Cardiac muscle cell (in vitro differentiated cells and primary cell): ENCODE measurements around the gene INHBB. TPM values are rescaled to one million over a fixed set of nuclear protein-coding genes. Genes with fewer than 3 reads are reported as not detected.

ENCODE experiments used
- DNase-seq, 2 donors: peaks; one replicate each; pipeline versions ENCODE4 v3.0.0 to v3.0.0-alpha.2; 2010 to 2017; ENCODE audit warnings: low read depth in 1 of 2, low spot score in 1 of 2
- H3K27ac ChIP-seq: fragments of 200-600 bp; sonication (generic); 2 replicates; pipeline ENCODE4 v1.5.1; 2016
- H3K27me3 ChIP-seq: fragments of 200-600 bp; sonication (generic); 2 replicates; pipeline ENCODE4 v1.6.0; 2016; ENCODE audit warnings: control low read depth
- H3K36me3 ChIP-seq: fragments of 200-600 bp; sonication (generic); 2 replicates; pipeline ENCODE4 v1.5.1; 2016; ENCODE audit warnings: control low read depth
- H3K4me1 ChIP-seq: fragments of 200-600 bp; sonication (generic); 2 replicates; pipeline ENCODE4 v1.8.1; 2017; ENCODE audit warnings: low read depth, mild to moderate bottlenecking, mixed run types
- H3K4me3 ChIP-seq: fragments of 200-600 bp; sonication (generic); 2 replicates; pipeline ENCODE4 v1.5.1; 2016; ENCODE audit warnings: mild to moderate bottlenecking
- H3K9me3 ChIP-seq: fragments of 200-600 bp; sonication (generic); 2 replicates; pipeline ENCODE4 v1.5.1; 2017; ENCODE audit warnings: low read depth, mild to moderate bottlenecking, control low read depth
- polyA plus RNA-seq: library from polyadenylated mRNA; unstranded; fragments of >200 nt; fragmentation: Nextera tagmentation; extraction: Ambion mirVana; gene quantifications from 2 replicates; pipeline ENCODE4 v1.2.1, GENCODE V29; 2016
- total RNA-seq: library from RNA; depleted of rRNA; stranded (reverse); fragments of >200 nt; gene quantifications from 2 replicates; pipeline ENCODE4 v1.2.3, GENCODE V29; 2016
- TF ChIP-seq, protein P1 (sequence below): IDR thresholded peaks from 2 replicates; pipeline ENCODE4 v1.5.1; 2012; ENCODE audit warnings: low read depth, mild to moderate bottlenecking, low read length

INHBB gene
- total and polyA plus RNA-seq, 2 experiments from 2014 or later = not detected

DNA sequence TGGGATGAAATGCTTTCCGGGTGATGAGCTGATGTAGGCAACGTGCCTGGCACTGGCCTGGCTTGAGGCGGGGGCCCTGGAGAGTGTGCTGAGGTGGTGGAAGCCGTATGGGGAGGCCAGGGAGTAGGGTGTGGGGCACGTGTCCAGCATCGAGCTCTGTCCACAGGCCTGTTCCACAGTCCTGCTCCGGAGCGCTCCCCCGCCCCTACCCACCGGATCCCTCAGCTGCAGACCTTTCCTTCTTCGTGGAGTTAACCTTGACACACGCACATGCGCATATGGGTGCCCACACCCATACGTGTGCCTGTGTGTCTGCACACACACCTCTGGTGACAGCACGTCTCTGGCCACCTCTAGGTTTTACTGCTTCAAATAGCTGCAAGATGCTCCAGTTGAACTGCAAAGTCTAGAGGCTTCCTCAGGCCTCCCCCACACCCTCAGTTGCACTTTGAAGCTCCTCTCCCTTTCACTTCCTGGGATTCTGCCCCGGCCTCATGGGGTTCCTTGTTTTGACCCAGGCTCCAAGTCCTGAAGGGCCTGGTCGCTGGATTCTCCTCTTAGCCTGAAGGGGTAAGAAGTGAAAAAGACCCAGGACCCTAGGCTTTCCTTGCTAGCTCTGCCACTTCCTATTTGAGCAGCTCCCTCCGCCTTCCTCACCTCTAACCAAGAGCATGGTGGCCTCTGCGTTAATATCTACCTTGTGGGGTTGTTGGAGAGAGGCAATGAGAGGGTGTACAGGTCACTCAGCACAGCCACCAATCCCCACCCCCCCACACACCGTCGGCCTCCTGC is 49.5 kb downstream of the INHBB start:
- Histone ChIP-seq H3K4me1 (peaks cover 9% of the 10 kb centered on the region), H3K4me3 (no peak overlapping the region), H3K27ac (no peak overlapping the region), H3K9me3 (no peaks in the 10 kb centered on the region), H3K27me3 (peaks cover 8% of the 10 kb centered on the region), H3K36me3 (no peaks in the 10 kb centered on the region)
- TF ChIP-seq, protein P1, sequence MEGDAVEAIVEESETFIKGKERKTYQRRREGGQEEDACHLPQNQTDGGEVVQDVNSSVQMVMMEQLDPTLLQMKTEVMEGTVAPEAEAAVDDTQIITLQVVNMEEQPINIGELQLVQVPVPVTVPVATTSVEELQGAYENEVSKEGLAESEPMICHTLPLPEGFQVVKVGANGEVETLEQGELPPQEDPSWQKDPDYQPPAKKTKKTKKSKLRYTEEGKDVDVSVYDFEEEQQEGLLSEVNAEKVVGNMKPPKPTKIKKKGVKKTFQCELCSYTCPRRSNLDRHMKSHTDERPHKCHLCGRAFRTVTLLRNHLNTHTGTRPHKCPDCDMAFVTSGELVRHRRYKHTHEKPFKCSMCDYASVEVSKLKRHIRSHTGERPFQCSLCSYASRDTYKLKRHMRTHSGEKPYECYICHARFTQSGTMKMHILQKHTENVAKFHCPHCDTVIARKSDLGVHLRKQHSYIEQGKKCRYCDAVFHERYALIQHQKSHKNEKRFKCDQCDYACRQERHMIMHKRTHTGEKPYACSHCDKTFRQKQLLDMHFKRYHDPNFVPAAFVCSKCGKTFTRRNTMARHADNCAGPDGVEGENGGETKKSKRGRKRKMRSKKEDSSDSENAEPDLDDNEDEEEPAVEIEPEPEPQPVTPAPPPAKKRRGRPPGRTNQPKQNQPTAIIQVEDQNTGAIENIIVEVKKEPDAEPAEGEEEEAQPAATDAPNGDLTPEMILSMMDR = no peak
- DNase-seq = no peak

- Histone ChIP-seq H3K27ac (no peak overlapping the region), H3K36me3 (no peaks in the 10 kb centered on the region), H3K9me3 (no peaks in the 10 kb centered on the region), H3K27me3 (peaks cover 16% of the 10 kb centered on the region), H3K4me3 (no peak overlapping the region), H3K4me1 (peaks cover 9% of the 10 kb centered on the region)
- peak; percentile 57 to 79 for DNase-seq
- TF ChIP-seq, protein P1 = no peak
Measured at GRCh38 chr2:120396013-120396860, 50.3 kb downstream of the INHBB start.

DNA sequence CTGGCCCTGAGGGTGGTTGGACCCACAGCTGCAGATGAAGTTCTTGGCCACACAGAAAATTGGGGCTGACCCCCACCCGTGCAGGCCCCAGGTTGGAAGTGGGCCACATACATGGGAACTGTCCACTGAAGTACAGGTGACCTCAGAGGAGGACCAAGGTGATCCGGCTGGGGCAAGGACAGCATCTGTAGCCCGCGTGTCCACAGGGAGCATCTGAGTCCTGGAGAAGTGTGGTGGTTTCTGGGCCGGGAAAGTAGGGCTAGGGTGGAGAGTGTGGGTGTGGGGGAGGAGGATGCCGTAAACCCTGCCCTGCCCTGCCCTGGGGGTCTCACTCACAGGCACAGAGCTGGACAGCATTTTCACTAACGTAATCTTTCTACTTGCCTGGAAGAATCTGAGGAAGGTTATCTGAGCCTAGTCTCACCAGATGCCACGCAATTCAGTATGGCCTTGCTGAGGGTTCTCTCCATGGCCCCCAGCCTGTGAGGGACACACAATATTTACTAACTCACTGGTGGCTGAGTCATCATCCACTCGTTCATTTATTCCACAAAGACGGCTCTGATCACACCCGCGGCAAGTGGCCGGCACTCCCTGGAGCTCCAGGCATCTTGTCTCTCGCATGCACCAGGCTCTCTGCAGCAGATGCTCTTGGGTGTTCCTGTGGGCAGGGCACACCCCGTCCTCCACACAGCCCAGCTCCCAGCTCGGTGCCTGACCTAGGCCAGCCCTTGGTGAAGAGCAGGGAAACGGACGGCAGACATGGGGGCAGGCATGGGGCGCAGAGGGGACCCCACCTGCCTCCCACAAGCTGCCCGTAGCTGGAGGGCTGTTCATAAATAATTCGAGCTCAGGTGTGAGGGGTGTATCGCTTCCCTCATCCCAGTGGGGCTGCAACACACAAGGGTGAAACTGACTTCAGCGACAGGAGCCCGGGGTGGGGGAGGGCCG is 51.2 kb downstream of the INHBB start:
- H3K4me1 ChIP-seq = peaks cover 13% of the 10 kb centered on the region
- TF ChIP-seq, protein P1 = no peak
- peak in 1 of 2 donors; percentile 8 for DNase-seq
- no peaks in the 10 kb centered on the region for H3K36me3 ChIP-seq
- H3K9me3 ChIP-seq = no peaks in the 10 kb centered on the region
- no peak overlapping the region for H3K27ac ChIP-seq
- peaks cover 16% of the 10 kb centered on the region for H3K27me3 ChIP-seq
- H3K4me3 ChIP-seq = no peak overlapping the region

DNA sequence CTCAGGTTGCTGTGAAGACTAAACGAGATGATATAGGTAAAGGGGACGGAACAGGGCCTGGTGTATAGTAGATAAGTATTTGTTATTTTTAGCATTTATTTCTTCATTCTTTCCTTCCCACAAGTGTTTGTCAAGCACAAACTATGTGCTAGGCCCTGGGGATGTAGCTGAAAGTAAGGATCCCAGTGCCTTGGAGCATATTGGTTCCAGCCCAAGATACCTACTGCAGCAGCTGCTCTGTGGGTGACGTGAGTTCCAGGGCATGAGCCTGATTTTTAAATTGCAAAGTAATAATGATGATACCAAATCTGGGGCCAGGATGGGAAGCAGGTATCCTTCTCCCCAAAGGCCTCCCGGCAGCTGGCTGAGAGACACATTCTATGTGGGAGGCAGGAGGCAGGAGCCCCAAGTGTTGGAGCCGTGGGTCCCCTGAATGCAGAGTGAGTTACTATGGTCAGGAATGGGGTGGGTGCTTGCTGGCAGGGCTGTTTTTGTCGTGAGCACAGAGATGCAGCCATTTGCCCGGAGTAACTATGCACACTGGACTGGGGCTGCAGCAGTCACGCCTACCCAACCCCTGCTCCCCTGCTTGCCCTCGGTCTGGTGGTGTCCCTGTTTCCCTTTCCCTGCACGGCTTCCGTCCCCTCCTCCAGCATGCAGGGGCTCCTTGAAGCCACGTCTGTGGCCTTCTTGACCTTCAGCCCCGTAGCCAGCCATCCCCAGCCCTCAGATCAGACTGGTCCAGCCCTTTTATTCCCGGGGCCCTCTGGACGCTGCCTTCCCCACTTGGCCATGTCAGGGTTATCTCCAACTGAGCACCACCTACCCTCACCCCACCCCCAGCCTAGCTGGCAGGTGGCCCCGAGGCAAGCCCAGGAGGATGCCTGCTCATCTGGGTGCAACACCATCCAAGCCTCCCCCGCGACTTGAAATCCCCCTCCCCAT is 52.4 kb downstream of the INHBB start:
- peaks cover 13% of the 10 kb centered on the region for H3K4me1 ChIP-seq
- H3K9me3 ChIP-seq = no peaks in the 10 kb centered on the region
- TF ChIP-seq, protein P1 = no peak
- H3K27me3 ChIP-seq = peaks cover 16% of the 10 kb centered on the region
- H3K27ac ChIP-seq = no peak overlapping the region
- peak in 1 of 2 donors; percentile 19 for DNase-seq
- H3K4me3 ChIP-seq = no peak overlapping the region
- no peaks in the 10 kb centered on the region for H3K36me3 ChIP-seq
